Fibroblast of upper back skin (primary cell): ENCODE data around the gene PRKAG1.

ENCODE experiments used
- DNase-seq: peaks from one replicate; pipeline ENCODE4 v3.0.0-alpha.2; 2013

The PRKAG1 gene

GRCh38 chr12:49030714-49031572 is 12.4 kb upstream of the PRKAG1 start:
- DNase-seq, result no peak

DNA sequence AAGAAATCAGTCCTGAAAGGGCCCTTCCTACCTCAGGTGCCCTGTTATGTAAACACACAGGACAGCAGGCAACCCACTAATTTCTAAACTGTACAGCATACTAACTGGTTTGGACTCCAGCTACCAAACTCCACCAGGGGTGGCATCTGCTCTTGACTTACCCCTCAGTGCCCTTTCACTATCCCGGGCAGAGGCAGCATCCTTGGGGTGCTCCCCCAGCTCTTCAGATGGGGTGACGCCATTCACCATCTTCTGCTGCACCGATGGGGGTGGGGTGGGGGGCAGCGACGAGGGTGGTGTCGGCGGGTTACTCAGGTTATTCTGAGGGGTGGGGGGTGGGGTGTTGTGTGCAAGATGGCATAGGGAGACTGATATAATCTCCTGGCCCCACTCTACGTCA is 11.5 kb upstream of the PRKAG1 start:
- DNase-seq, result no peak

DNA sequence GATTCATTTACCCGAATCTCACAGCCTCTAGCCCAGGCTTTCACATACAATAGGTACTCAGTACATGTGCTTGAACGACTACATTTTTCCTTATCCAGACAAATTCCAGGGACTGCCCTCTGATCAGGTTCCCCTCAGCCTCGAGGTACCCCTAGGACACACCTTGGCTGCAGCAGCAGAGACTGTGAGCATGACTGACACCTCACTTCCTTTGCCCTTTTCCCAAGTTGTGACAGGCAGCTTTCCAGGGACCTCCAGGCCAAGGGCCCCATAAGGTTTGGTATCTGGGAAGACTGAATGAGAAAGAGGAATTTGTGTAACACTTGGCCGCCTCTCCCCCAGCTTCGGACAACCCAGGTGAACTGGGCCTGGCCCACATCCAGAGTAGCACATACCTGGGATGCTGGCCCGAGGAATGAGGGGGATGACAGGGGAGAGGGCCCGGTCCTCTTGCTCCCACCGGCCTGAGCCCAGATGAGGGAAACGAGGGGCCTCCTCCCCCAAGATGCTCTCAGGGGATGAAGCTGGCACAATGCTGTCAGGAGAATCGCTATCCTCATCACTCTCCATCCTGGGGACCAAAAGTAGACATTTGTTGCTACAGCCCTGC is 10.2 kb upstream of the PRKAG1 start:
- DNase-seq, result no peak

DNA sequence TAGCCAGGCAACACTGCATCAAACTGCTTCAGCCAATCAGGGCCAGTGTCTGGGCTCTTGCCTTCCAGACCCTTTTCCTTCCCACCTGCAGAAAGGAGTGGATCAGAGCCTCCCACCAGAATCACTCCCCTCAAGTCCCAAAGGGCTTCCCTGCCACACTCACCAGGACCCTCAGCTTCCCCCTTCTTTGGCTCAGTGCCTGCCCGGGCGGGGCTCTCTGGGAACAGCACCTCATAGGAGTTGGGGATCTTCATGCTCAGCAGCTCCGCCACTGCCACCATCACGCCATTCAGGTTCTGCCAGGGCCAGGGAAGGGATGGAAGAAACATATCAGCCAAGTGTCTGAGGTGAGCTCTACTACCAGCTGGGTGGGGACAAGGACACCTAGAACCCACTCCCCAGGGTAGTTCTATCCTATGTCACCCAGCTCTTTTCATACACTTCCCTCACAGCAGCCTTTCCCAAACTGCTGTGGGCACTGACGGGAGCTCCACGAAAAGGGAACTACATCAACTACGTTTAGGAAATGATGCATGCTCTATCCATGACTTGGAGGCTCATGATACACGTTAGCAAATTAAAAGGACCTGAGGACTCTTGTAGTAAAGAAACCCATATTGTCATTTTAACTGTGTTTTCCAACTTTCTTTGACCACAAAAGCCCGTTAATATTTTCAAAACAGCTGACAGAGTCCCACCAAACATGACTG is 9.4 kb upstream of the PRKAG1 start:
- no peak for DNase-seq

GRCh38 chr12:49026678-49027480 is 8.3 kb upstream of the PRKAG1 start:
- no peak for DNase-seq

- no peak for DNase-seq
Measured at GRCh38 chr12:49026101-49026500, 7.5 kb upstream of the PRKAG1 start.

DNA sequence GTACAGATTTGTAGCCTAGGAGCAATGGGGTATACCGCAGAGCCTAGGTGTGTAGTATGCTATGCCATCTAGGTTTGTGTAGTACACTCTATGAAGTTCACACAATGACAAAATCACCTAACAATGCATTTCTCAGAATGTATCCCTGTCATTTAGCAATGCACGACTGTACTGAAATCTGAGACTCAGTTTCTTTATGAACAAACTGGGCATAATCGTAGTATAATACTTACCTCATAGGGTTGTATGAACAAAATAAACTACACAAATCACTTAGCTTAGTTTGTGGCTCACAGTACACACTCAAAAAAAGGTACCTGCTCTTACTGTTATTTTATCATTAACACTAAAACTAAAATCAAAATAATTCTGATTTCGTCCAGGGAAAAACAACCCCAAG is 6.9 kb upstream of the PRKAG1 start:
- no peak for DNase-seq

GRCh38 chr12:49024543-49024942 is 6.0 kb upstream of the PRKAG1 start:
- no peak for DNase-seq

- DNase-seq, result no peak
Measured at GRCh38 chr12:49023812-49024211, 5.2 kb upstream of the PRKAG1 start.

DNA sequence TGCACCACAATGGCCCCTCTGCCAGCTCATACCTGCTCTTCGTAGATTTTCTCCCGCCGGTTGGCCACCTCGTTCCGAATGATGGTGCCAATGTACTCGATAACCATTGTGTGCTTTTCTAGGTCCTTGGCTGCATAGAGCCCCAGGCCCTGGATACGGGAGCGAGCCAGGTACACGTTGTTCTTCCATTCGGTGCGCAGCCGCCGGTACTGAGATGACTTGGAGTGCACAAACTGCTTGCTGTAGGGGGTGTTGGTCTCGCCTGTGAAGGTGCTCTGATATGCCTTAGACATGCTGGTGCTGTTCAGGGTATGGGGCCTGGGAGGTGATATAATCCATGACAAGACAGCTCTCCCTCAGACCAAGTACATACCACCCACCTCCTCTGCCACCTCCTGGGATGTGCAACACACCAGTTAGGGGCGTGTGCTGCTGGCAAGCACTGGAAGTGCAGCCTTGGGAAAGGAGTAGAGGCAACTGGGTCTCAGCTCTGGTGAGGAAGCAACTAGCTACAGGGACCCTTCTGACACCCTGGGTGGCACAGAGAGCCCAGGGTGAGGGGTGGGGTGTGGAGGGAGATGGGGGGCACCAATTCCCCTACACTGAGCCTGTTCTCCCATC is 4.1 kb upstream of the PRKAG1 start:
- DNase-seq, result no peak

DNA sequence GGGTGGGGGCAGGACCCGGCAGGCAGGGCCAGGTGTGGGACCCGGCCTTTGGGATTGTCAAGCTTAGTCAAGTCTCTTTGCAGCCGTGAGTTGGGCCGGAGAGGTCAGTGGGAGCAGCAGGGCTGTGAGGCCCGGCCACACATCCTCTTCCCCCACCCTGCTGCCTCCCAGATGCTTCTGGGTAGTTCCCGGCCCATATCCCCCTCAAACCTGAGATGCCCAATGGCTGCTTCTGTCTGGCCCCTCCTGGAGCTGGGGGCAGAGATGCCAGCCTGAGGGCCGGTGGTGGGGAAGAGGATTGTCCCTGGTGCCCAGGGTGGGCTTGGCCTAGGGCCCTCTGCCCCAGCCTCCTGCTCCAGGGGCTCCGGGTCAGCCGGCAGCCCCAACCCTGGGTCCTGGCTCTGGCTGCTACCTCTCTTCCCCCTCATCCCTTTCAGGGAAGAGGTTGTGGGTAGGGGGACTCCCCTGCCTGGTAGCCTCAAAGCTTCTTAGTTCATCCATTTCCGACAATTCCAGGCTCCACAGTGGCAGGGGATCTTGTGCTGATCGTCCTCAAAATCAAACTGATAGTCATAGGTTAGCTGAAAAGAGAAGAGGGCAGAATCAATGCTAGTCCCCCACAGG is 2.8 kb upstream of the PRKAG1 start:
- DNase-seq, result no peak

- DNase-seq, result no peak
Measured at GRCh38 chr12:49020441-49020840, 1.9 kb upstream of the PRKAG1 start.

DNA sequence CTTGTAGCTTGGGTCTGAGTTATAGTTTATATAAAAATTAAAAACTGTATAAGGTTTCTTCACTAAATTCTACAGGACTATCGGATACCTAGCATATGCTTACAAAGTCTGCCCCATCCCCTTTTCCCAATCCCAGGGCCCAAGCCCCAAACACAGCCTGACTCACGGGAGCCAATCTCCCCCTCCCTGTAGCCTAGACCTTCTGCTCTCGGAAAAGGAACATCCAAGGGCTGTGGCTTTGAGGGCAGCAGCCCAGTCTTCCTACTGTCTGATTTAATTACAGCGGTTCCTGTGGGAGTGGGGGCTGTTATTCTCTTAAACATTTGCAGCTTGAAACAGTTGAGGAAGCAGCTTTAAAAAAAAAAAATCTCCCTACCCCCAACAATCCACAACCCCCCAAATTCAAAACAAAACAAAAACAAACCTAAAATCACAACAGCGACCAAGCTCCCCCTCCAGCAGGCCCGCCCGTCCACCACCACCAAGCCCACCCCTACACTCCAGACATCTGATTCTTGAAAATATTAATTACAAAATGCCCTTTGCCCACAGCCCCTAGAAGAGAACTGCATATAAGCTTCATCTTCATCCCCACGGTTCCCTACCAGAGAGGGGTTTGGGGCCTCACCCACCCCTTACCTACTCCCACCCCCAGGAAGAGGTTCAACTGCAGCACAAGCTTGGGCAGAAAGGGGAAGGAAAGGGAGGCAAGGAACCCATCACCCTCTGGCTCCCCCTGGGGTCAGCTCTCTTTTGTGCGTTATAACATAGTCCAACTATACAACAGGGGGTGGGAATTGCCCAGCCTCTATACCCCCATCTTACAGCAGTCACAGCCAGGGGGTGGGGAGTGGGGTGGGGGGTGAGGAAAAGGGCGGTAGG is 1.1 kb upstream of the PRKAG1 start:
- DNase-seq, result peak; percentile 56

- no peak for DNase-seq
Measured at GRCh38 chr12:49019120-49019430, 499 bp upstream of the PRKAG1 start.

- DNase-seq, result peak; percentile 42
Measured at GRCh38 chr12:49017891-49018260, 700 bp downstream of the PRKAG1 start.

DNA sequence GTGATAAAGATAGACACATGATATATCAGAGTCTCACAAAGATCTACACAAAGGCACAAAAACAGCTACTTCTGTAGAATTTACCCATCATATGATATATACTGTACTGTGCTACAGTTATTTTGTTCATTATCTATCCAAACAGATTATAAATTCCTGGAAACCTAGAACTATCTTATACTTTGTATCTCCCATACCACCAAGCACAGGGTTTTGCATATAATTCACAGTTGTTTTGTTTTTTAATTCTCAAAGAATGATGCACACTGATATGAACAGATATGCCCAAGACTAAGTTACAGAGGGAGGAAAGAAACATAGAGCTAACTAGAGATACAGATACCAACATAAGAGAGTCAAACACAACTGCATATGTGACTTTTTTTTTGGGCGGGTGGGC is 3.4 kb downstream of the PRKAG1 start:
- DNase-seq, result no peak

DNA sequence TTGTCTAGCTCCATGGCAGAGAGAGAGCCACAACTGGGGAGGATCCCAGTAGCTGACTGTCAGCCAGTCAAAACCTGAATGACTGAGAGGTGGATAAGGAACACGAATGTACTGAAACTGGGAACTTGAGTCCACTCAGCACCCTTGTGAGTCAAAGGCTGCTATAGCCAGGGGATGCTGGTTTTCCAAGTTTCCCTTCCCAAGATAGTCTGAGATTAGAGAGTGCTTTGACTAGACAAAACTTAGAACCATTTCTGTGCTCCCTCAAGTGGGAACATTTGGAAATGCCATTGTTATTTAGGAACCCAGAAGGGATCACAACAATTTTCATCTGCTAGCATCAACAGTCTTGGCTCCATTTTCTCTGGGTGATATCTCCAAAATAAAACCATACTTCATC is 4.0 kb downstream of the PRKAG1 start:
- DNase-seq, result peak; percentile 29

- DNase-seq, result no peak
Measured at GRCh38 chr12:49013428-49013827, 5.1 kb downstream of the PRKAG1 start.

DNA sequence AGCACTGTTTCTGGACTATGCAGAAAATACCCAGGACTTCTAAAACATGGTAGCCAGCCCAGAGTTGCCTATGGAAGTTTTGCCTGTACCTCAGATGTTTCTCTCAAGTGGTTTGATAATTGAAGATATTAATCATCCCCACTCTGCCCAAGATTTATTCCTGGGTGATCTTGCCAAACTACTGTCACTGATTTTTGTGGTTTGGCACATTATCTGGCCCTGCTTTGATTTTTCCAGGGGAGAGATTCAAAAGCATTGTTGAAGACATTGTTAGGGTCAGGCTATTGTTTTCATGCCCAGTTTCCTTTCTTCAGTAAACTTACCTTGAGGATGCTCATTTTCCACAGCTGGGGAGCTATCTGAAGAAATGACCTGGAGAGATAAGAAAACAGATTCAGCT is 5.8 kb downstream of the PRKAG1 start:
- DNase-seq, result no peak

DNA sequence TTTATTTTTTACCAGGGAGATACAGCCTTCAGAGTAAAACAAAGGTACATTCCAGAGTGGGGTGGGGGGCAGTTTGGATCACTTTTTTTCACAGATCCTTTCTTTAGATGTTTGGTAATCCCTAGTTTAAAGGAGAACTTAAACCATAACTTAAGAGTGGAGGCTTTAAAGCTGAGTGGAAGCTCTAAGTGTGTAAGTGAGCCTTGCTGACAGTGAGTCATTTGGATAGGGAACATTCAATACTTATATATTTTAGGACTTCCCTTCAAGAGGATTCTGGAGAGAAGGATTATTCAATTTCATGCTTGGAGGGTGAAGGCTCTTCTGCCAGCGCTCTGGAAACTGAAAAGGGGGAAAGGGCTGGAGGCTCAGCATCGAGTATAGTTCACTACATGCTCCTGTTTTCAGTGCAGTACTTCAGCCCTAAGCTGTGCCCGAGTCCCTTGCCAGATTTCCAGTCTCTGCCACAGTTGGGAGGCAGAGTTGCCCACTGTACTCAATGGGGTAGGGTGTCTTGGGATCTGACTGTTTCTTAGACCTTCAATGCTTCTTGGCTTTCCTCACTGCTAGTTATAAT is 8.4 kb downstream of the PRKAG1 start:
- DNase-seq, result no peak

DNA sequence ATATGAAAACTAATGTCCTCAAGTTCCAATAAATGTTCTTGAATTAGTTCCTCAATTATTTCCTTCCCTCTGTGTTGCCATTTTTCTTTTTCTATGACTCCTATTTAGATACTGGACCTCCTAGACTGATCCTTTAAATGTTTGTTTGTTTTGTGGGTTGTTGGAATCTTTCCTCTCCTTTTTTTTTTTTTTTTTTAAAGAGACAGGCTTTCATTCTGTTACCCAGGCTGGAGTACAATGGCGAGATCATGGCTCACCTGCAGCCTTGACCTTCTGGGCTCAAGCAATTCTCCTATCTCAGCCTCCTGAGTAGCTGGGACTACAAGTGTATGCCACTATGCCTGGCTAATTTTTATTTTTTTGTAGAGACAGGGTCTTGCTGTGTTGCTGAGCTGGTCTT is 9.6 kb downstream of the PRKAG1 start:
- DNase-seq, result no peak
